HepG2 (cell line): Measurements from ENCODE around the gene GNPNAT1.

Experiments
- ARNTL ChIP-seq: sonication (generic); formaldehyde crosslinking; IDR thresholded peaks from 2 replicates; pipeline ENCODE4 v1.4.0; 2020; ENCODE audit warnings: mild to moderate bottlenecking, missing genetic modification reagents
- JDP2 ChIP-seq: sonication (generic); formaldehyde crosslinking; IDR thresholded peaks from 2 replicates; pipeline ENCODE4 v1.8.1; 2022; ENCODE audit warnings: missing genetic modification reagents, borderline replicate concordance
- JUN ChIP-seq: sonication (generic); formaldehyde crosslinking; IDR thresholded peaks from 2 replicates; pipeline ENCODE4 v1.4.0; 2020; ENCODE audit warnings: mild to moderate bottlenecking, missing genetic modification reagents
- POLR2A ChIP-seq, 2 experiments: IDR thresholded peaks; 2 replicates each; pipeline ENCODE4 v1.6.1; 2011; ENCODE audit warnings: low read depth in 2 of 2, low read length in 2 of 2, mild to moderate bottlenecking in 1 of 2, moderate library complexity in 1 of 2; ENCODE audit not compliant: insufficient read depth in 1 of 2
- RBAK ChIP-seq: sonication (generic); formaldehyde crosslinking; IDR thresholded peaks from 2 replicates; pipeline ENCODE4 v1.5.1; 2020; ENCODE audit warnings: mild to moderate bottlenecking, missing genetic modification reagents
- SAFB2 ChIP-seq: sonication (generic); formaldehyde crosslinking; IDR thresholded peaks from 2 replicates; pipeline ENCODE4 v1.5.1; 2020; ENCODE audit warnings: missing genetic modification reagents, low read depth, mild to moderate bottlenecking, borderline replicate concordance
- SP1 ChIP-seq, 2 experiments: fragments of 450-650 bp in 1 of 2; sonication (generic) in 1 of 2; formaldehyde crosslinking in 1 of 2; IDR thresholded peaks; 2 replicates each; pipeline versions ENCODE4 v1.4.0 to v1.6.1; 2016 to 2020; ENCODE audit warnings: missing genetic modification reagents in 1 of 2
- ZFX ChIP-seq: sonication (generic); formaldehyde crosslinking; IDR thresholded peaks from 2 replicates; pipeline ENCODE4 v1.4.0; 2020; ENCODE audit warnings: mild to moderate bottlenecking, low read depth, missing genetic modification reagents, moderate library complexity
- ZNF589 ChIP-seq: sonication (generic); formaldehyde crosslinking; conservative IDR thresholded peaks from 2 replicates; pipeline ENCODE4 v1.8.0; 2022; ENCODE audit warnings: mild to moderate bottlenecking, moderate library complexity, missing genetic modification reagents
- TF ChIP-seq, protein P1 (sequence below): sonication (generic); formaldehyde crosslinking; IDR thresholded peaks from 2 replicates; pipeline ENCODE4 v1.5.0; 2020; ENCODE audit warnings: mild to moderate bottlenecking, missing genetic modification reagents, moderate library complexity
- TF ChIP-seq, protein P2 (sequence below): sonication (generic); formaldehyde crosslinking; IDR thresholded peaks from 2 replicates; pipeline ENCODE4 v1.8.0; 2022; ENCODE audit warnings: mild to moderate bottlenecking, missing genetic modification reagents; ENCODE audit not compliant: insufficient replicate concordance
- TF ChIP-seq, protein P3 (sequence below), 2 experiments: IDR thresholded peaks; 2 replicates each; pipeline ENCODE4 v1.6.1; 2011 to 2012; ENCODE audit warnings: low read length in 2 of 2, borderline replicate concordance in 1 of 2, low read depth in 1 of 2, mild to moderate bottlenecking in 1 of 2, moderate library complexity in 1 of 2

GRCh38 chr14:52769887-52770286, 21.5 kb downstream of the GNPNAT1 start:
- TF ChIP-seq ZFX (CRISPR knock-in tag) (no peak), JUN (no peak), ARNTL (CRISPR knock-in tag) (no peak), ZNF589 (CRISPR knock-in tag) (no peak), SAFB2 (CRISPR knock-in tag) (no peak), POLR2A (IDR thresholded peaks at IDR 0.05; ENCODE audit: insufficient read depth in 1 of 2, low read depth in 2 of 2, low read length in 2 of 2) (no peak), JDP2 (CRISPR knock-in tag) (no peak), SP1 (IDR thresholded peaks at IDR 0.05) (no peak), SP1 (CRISPR knock-in tag; IDR thresholded peaks at IDR 0.05) (no peak), RBAK (no peak)
- TF ChIP-seq, protein P1, sequence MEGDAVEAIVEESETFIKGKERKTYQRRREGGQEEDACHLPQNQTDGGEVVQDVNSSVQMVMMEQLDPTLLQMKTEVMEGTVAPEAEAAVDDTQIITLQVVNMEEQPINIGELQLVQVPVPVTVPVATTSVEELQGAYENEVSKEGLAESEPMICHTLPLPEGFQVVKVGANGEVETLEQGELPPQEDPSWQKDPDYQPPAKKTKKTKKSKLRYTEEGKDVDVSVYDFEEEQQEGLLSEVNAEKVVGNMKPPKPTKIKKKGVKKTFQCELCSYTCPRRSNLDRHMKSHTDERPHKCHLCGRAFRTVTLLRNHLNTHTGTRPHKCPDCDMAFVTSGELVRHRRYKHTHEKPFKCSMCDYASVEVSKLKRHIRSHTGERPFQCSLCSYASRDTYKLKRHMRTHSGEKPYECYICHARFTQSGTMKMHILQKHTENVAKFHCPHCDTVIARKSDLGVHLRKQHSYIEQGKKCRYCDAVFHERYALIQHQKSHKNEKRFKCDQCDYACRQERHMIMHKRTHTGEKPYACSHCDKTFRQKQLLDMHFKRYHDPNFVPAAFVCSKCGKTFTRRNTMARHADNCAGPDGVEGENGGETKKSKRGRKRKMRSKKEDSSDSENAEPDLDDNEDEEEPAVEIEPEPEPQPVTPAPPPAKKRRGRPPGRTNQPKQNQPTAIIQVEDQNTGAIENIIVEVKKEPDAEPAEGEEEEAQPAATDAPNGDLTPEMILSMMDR = no peak
- TF ChIP-seq, protein P2, sequence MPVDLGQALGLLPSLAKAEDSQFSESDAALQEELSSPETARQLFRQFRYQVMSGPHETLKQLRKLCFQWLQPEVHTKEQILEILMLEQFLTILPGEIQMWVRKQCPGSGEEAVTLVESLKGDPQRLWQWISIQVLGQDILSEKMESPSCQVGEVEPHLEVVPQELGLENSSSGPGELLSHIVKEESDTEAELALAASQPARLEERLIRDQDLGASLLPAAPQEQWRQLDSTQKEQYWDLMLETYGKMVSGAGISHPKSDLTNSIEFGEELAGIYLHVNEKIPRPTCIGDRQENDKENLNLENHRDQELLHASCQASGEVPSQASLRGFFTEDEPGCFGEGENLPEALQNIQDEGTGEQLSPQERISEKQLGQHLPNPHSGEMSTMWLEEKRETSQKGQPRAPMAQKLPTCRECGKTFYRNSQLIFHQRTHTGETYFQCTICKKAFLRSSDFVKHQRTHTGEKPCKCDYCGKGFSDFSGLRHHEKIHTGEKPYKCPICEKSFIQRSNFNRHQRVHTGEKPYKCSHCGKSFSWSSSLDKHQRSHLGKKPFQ (CRISPR knock-in tag) = no peak
- TF ChIP-seq, protein P3, sequence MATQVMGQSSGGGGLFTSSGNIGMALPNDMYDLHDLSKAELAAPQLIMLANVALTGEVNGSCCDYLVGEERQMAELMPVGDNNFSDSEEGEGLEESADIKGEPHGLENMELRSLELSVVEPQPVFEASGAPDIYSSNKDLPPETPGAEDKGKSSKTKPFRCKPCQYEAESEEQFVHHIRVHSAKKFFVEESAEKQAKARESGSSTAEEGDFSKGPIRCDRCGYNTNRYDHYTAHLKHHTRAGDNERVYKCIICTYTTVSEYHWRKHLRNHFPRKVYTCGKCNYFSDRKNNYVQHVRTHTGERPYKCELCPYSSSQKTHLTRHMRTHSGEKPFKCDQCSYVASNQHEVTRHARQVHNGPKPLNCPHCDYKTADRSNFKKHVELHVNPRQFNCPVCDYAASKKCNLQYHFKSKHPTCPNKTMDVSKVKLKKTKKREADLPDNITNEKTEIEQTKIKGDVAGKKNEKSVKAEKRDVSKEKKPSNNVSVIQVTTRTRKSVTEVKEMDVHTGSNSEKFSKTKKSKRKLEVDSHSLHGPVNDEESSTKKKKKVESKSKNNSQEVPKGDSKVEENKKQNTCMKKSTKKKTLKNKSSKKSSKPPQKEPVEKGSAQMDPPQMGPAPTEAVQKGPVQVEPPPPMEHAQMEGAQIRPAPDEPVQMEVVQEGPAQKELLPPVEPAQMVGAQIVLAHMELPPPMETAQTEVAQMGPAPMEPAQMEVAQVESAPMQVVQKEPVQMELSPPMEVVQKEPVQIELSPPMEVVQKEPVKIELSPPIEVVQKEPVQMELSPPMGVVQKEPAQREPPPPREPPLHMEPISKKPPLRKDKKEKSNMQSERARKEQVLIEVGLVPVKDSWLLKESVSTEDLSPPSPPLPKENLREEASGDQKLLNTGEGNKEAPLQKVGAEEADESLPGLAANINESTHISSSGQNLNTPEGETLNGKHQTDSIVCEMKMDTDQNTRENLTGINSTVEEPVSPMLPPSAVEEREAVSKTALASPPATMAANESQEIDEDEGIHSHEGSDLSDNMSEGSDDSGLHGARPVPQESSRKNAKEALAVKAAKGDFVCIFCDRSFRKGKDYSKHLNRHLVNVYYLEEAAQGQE (IDR thresholded peaks at IDR 0.05; ENCODE audit: borderline replicate concordance in 1 of 2, low read depth in 1 of 2, low read length in 2 of 2) = no peak
